ENCODE measurements around the gene SOWAHA.

The SOWAHA gene

DNA sequence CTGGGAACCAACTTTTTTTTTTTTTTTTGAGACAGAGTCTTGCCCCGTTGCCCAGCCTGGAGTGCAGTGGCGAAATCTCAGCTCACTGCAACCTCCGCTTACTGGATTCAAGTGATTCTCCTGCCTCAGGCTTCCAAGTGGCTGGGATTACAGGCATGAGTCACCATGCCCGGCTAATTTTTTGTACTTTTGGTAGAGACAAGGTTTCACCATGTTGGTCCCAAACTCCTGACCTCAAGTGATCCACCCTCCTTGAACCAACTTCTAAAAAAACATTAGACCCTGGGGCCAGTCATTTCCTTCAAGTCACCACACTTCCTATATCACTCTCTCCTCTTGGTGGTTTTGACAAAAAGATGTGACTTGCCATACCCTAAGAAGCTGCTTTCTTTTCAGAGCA, 28.2 kb downstream of the SOWAHA start:
- Histone ChIP-seq H3K4me3 (ENCODE audit: insufficient read depth, low read length, poor library complexity, severe bottlenecking) (no peak overlapping the region), H3F3A (ENCODE audit: insufficient read depth) (no peaks in the 10 kb centered on the region), H2AFZ (ENCODE audit: low read depth, low read length, severe bottlenecking) (no peak overlapping the region), H3K9me2 (replicated peaks; ENCODE audit: insufficient read depth, low read length) (no peaks in the 10 kb centered on the region), H3K27ac (ENCODE audit: low read depth, low read length) (no peak overlapping the region), H3K36me3 (ENCODE audit: low read length) (no peaks in the 10 kb centered on the region), H3K9me3 (ENCODE audit: insufficient read depth, low read length) (no peaks in the 10 kb centered on the region), H3K4me2 (ENCODE audit: low read depth, low read length, poor library complexity, severe bottlenecking) (no peak overlapping the region), H4K20me1 (ENCODE audit: low read depth, low read length) (no peaks in the 10 kb centered on the region), H3K9ac (ENCODE audit: low read length) (no peak overlapping the region), H3K27me3 (ENCODE audit: low read length) (no peaks in the 10 kb centered on the region), H3K79me2 (ENCODE audit: insufficient read depth, low read length) (no peaks in the 10 kb centered on the region)
- TF ChIP-seq, protein P1, sequence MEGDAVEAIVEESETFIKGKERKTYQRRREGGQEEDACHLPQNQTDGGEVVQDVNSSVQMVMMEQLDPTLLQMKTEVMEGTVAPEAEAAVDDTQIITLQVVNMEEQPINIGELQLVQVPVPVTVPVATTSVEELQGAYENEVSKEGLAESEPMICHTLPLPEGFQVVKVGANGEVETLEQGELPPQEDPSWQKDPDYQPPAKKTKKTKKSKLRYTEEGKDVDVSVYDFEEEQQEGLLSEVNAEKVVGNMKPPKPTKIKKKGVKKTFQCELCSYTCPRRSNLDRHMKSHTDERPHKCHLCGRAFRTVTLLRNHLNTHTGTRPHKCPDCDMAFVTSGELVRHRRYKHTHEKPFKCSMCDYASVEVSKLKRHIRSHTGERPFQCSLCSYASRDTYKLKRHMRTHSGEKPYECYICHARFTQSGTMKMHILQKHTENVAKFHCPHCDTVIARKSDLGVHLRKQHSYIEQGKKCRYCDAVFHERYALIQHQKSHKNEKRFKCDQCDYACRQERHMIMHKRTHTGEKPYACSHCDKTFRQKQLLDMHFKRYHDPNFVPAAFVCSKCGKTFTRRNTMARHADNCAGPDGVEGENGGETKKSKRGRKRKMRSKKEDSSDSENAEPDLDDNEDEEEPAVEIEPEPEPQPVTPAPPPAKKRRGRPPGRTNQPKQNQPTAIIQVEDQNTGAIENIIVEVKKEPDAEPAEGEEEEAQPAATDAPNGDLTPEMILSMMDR (IDR thresholded peaks at IDR 0.05; ENCODE audit: insufficient read depth, low read length, poor library complexity, severe bottlenecking) = no peak

DNA sequence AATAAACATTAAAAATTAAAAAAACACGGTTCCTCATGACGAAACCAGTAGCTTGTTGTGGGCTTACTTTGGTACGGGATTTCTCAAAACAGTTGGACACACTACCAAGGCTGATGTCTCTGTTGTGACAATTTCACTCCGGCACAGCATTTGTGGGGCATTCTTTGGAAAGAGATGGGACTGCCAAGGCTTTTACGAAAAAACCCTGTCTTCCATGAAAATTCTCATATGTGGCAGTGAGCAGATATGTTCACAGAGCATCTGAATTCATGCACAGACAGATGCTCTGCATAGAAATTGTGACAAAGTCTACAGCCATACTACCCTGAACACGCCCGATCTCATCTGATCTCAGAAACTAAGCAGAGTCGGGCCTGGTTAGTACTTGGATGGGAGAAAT, 35.2 kb downstream of the SOWAHA start:
- Histone ChIP-seq H3K36me3 (ENCODE audit: low read length) (no peaks in the 10 kb centered on the region), H3K4me2 (ENCODE audit: low read depth, low read length, poor library complexity, severe bottlenecking) (no peak overlapping the region), H3K9me3 (ENCODE audit: insufficient read depth, low read length) (no peaks in the 10 kb centered on the region), H3K9ac (ENCODE audit: low read length) (no peak overlapping the region), H3F3A (ENCODE audit: insufficient read depth) (no peaks in the 10 kb centered on the region), H3K27ac (ENCODE audit: low read depth, low read length) (no peak overlapping the region), H2AFZ (ENCODE audit: low read depth, low read length, severe bottlenecking) (no peak overlapping the region), H3K4me3 (ENCODE audit: insufficient read depth, low read length, poor library complexity, severe bottlenecking) (no peak overlapping the region), H3K9me2 (replicated peaks; ENCODE audit: insufficient read depth, low read length) (no peaks in the 10 kb centered on the region), H3K79me2 (ENCODE audit: insufficient read depth, low read length) (no peaks in the 10 kb centered on the region), H4K20me1 (ENCODE audit: low read depth, low read length) (no peaks in the 10 kb centered on the region), H3K27me3 (ENCODE audit: low read length) (no peaks in the 10 kb centered on the region)
- TF ChIP-seq, protein P1 (IDR thresholded peaks at IDR 0.05; ENCODE audit: insufficient read depth, low read length, poor library complexity, severe bottlenecking) = no peak
- TF ChIP-seq EZH2phosphoT487 (conservative IDR thresholded peaks at IDR 0.05; ENCODE audit: low read length) = no peak

DNA sequence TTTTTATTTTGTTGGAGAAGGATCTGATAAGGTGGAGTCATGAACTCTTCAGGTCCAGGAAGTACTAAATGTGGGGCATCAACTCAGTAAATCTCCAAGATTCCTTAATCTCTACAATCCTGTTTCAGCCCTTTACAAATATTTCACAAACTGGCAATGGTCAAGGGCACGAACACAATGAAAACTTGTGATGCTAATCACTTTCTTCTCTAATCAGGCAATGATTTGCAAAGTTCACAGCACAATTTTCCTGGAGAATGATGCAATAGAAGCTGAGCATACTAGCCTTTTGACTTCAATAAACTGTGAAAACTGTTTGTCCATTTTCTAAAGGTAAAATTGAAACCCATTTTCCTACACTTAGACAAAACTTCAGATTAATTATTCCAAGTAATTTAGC, 36.2 kb downstream of the SOWAHA start:
- no peaks in the 10 kb centered on the region for H3K9me2 ChIP-seq (replicated peaks; ENCODE audit: insufficient read depth, low read length)

More for the DNA sequence above, 36.2 kb downstream of the SOWAHA start:
- no peak overlapping the region for H3K4me2 ChIP-seq (ENCODE audit: low read depth, low read length, poor library complexity, severe bottlenecking)
- H3K9me3 ChIP-seq (ENCODE audit: insufficient read depth, low read length) = no peaks in the 10 kb centered on the region
- H3K79me2 ChIP-seq (ENCODE audit: insufficient read depth, low read length) = no peaks in the 10 kb centered on the region
- no peaks in the 10 kb centered on the region for H4K20me1 ChIP-seq (ENCODE audit: low read depth, low read length)
- no peak overlapping the region for H3K4me3 ChIP-seq (ENCODE audit: insufficient read depth, low read length, poor library complexity, severe bottlenecking)
- H3K27ac ChIP-seq (ENCODE audit: low read depth, low read length) = no peak overlapping the region
- TF ChIP-seq, protein P1 (IDR thresholded peaks at IDR 0.05; ENCODE audit: insufficient read depth, low read length, poor library complexity, severe bottlenecking) = no peak
- TF ChIP-seq EZH2phosphoT487 (conservative IDR thresholded peaks at IDR 0.05; ENCODE audit: low read length) = no peak
- no peak overlapping the region for H2AFZ ChIP-seq (ENCODE audit: low read depth, low read length, severe bottlenecking)
- H3K27me3 ChIP-seq (ENCODE audit: low read length) = no peaks in the 10 kb centered on the region
- no peaks in the 10 kb centered on the region for H3F3A ChIP-seq (ENCODE audit: insufficient read depth)
- H3K9ac ChIP-seq (ENCODE audit: low read length) = no peak overlapping the region
- H3K36me3 ChIP-seq (ENCODE audit: low read length) = no peaks in the 10 kb centered on the region
